HepG2 (cell line): Measurements from ENCODE around the gene AGPAT2. TPM values are rescaled to one million over a fixed set of nuclear protein-coding genes. Genes with fewer than 3 reads are reported as not detected.

Source experiments
- ARNT ChIP-seq: fragments of 450-650 bp; IDR thresholded peaks from 2 replicates; pipeline ENCODE4 v1.6.1; 2017
- BRD4 ChIP-seq: sonication (generic); formaldehyde crosslinking; IDR thresholded peaks from 2 replicates; pipeline ENCODE4 v1.4.0; 2020; ENCODE audit warnings: missing genetic modification reagents
- CBX1 ChIP-seq: IDR thresholded peaks from one replicate; pipeline ENCODE4 v1.6.1; 2016; ENCODE audit warnings: antibody characterized with exemption, low read depth
- DPF2 ChIP-seq: sonication (generic); formaldehyde crosslinking; IDR thresholded peaks from 2 replicates; pipeline ENCODE4 v1.4.0; 2020; ENCODE audit warnings: mild to moderate bottlenecking, low read depth, missing genetic modification reagents, borderline replicate concordance
- GZF1 ChIP-seq: sonication (generic); formaldehyde crosslinking; IDR thresholded peaks from 2 replicates; pipeline ENCODE4 v1.5.1; 2020; ENCODE audit warnings: mild to moderate bottlenecking, missing genetic modification reagents
- HOXA9 ChIP-seq: sonication (generic); formaldehyde crosslinking; IDR thresholded peaks from 2 replicates; pipeline ENCODE4 v1.8.1; 2022; ENCODE audit warnings: missing genetic modification reagents, mild to moderate bottlenecking, moderate library complexity, borderline replicate concordance
- NFKB2 ChIP-seq: sonication (generic); formaldehyde crosslinking; IDR thresholded peaks from 2 replicates; pipeline ENCODE4 v1.4.0; 2020; ENCODE audit warnings: missing genetic modification reagents, borderline replicate concordance
- NKX3-1 ChIP-seq: sonication (generic); formaldehyde crosslinking; IDR thresholded peaks from 2 replicates; pipeline ENCODE4 v1.5.0; 2020; ENCODE audit warnings: missing genetic modification reagents
- NR2F6 ChIP-seq, 2 experiments: IDR thresholded peaks; 2 replicates each; pipeline ENCODE4 v1.6.1; 2016; ENCODE audit warnings: antibody characterized with exemption in 1 of 2, mild to moderate bottlenecking in 1 of 2
- ONECUT2 ChIP-seq: sonication (generic); formaldehyde crosslinking; IDR thresholded peaks from 2 replicates; pipeline ENCODE4 v1.4.0; 2020; ENCODE audit warnings: missing genetic modification reagents
- RARA ChIP-seq: IDR thresholded peaks from 2 replicates; pipeline ENCODE4 v1.6.1; 2016; ENCODE audit warnings: missing genetic modification reagents, missing compliant biosample characterization
- SALL2 ChIP-seq: sonication (generic); formaldehyde crosslinking; IDR thresholded peaks from 2 replicates; pipeline ENCODE4 v1.8.1; 2023; ENCODE audit warnings: mild to moderate bottlenecking, missing genetic modification reagents, inconsistent platforms
- SMAD9 ChIP-seq: sonication (generic); formaldehyde crosslinking; IDR thresholded peaks from 2 replicates; pipeline ENCODE4 v1.5.1; 2020; ENCODE audit warnings: mild to moderate bottlenecking, missing genetic modification reagents
- TBL1XR1 ChIP-seq: fragments of 150-350 bp; IDR thresholded peaks from 2 replicates; pipeline ENCODE4 v1.6.1; 2014; ENCODE audit warnings: borderline replicate concordance, low read length; ENCODE audit not compliant: partially characterized antibody
- ZBTB21 ChIP-seq: sonication (generic); formaldehyde crosslinking; IDR thresholded peaks from 2 replicates; pipeline ENCODE4 v1.4.0; 2020; ENCODE audit warnings: missing genetic modification reagents
- ZNF530 ChIP-seq: sonication (generic); formaldehyde crosslinking; IDR thresholded peaks from 2 replicates; pipeline ENCODE4 v1.5.0; 2020; ENCODE audit warnings: low read depth, mild to moderate bottlenecking, missing genetic modification reagents
- ZNF652 ChIP-seq: IDR thresholded peaks from 2 replicates; pipeline ENCODE4 v1.6.1; 2016; ENCODE audit warnings: low read depth, borderline replicate concordance
- ZNF746 ChIP-seq: sonication (generic); formaldehyde crosslinking; IDR thresholded peaks from 2 replicates; pipeline ENCODE4 v1.8.0; 2022; ENCODE audit warnings: mild to moderate bottlenecking, missing genetic modification reagents
- ZNF883 ChIP-seq: sonication (generic); formaldehyde crosslinking; IDR thresholded peaks from 2 replicates; pipeline ENCODE4 v1.5.1; 2020; ENCODE audit warnings: mild to moderate bottlenecking, missing genetic modification reagents; ENCODE audit errors: not compliant biosample characterization
- polyA plus RNA-seq, 8 experiments: library from polyadenylated mRNA; depleted of rRNA in 3 of 8; stranded (reverse) in 7 of 8; unstranded in 1 of 8; fragments of >200 nt; fragmentation: Illumina TruSeq in 4 of 8; extraction: Trizol in 4 of 8; gene quantifications; 2 replicates each; pipeline versions ENCODE4 v1.2.1 to v1.2.3, GENCODE V29; 2011 to 2016; ENCODE audit warnings: low read depth in 4 of 8, missing spikeins in 1 of 8, mixed read lengths in 1 of 8; ENCODE audit not compliant: insufficient read depth in 1 of 8
- total RNA-seq, 5 experiments: library from RNA; depleted of rRNA; stranded (reverse); fragments of >200 nt; fragmentation: Illumina TruSeq; extraction: Trizol; gene quantifications; 2 replicates each; pipeline ENCODE4 v1.2.3, GENCODE V29; 2016; ENCODE audit warnings: low read depth in 1 of 5
- TF ChIP-seq, protein P1 (sequence below): sonication (generic); formaldehyde crosslinking; IDR thresholded peaks from 2 replicates; pipeline ENCODE4 v1.4.0; 2020; ENCODE audit warnings: missing genetic modification reagents
- TF ChIP-seq, protein P2 (sequence below): sonication (generic); formaldehyde crosslinking; IDR thresholded peaks from 2 replicates; pipeline ENCODE4 v1.5.0; 2020; ENCODE audit warnings: missing genetic modification reagents
- TF ChIP-seq, protein P3 (sequence below): sonication (generic); formaldehyde crosslinking; IDR thresholded peaks from 2 replicates; pipeline ENCODE4 v1.5.0; 2020; ENCODE audit warnings: mild to moderate bottlenecking, missing genetic modification reagents, borderline replicate concordance
- TF ChIP-seq, protein P4 (sequence below), 2 experiments: sonication (generic) in 1 of 2; formaldehyde crosslinking in 1 of 2; IDR thresholded peaks; 2 replicates each; pipeline versions ENCODE4 v1.5.1 to v1.6.1; 2011 to 2020; ENCODE audit warnings: borderline replicate concordance in 1 of 2, low read depth in 1 of 2, low read length in 1 of 2, mild to moderate bottlenecking in 1 of 2, missing genetic modification reagents in 1 of 2, moderate library complexity in 1 of 2

The AGPAT2 gene
- total and polyA plus RNA-seq, 2 of the 13 experiments (the other 11 are each of a cell fraction or from before 2014, with no cell fraction given) = 3.9 to 25.8 TPM

DNA sequence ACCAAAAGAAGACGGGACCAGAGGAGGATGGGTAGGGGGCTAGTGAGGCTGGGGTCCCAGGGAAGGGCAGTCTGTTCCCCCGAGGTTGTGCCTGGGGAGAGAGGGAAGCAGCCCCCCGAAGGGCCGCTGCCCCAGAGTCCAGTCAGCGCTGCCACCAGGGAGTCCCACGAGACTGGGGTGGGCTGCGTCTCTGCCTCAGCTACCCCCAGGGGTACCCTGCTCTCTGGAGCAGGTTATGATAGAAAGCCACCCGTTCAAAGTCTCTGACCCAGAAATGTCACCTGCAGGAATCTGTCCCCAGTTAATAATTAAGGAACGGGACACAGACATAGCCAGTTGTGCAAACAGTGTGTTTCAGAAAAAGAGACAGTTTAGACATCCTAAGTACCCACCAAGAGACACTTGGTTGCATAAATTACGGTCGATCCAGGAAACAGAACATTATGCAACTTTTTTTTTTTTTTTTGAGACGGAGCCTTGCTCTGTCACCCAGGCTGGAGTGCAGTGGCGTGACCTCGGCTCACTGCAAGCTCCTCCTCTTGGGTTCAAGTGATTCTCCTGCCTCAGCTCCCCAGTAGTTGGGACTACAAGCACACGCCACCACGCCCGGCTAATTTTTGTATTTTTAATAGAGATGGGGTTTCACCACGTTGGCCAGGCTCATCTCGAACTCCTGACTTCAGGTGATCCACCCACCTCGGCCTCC, 10.7 kb upstream of the AGPAT2 start (continued):
- TF ChIP-seq, protein P1, sequence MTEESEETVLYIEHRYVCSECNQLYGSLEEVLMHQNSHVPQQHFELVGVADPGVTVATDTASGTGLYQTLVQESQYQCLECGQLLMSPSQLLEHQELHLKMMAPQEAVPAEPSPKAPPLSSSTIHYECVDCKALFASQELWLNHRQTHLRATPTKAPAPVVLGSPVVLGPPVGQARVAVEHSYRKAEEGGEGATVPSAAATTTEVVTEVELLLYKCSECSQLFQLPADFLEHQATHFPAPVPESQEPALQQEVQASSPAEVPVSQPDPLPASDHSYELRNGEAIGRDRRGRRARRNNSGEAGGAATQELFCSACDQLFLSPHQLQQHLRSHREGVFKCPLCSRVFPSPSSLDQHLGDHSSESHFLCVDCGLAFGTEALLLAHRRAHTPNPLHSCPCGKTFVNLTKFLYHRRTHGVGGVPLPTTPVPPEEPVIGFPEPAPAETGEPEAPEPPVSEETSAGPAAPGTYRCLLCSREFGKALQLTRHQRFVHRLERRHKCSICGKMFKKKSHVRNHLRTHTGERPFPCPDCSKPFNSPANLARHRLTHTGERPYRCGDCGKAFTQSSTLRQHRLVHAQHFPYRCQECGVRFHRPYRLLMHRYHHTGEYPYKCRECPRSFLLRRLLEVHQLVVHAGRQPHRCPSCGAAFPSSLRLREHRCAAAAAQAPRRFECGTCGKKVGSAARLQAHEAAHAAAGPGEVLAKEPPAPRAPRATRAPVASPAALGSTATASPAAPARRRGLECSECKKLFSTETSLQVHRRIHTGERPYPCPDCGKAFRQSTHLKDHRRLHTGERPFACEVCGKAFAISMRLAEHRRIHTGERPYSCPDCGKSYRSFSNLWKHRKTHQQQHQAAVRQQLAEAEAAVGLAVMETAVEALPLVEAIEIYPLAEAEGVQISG = 0 out of 2 replicates have a peak, but pooled peaks have one; percentile 29
- TF ChIP-seq NFKB2 (CRISPR knock-in tag) (no peak), HOXA9 (no peak), RARA (CRISPR knock-in tag) (peak; percentile 96), SMAD9 (CRISPR knock-in tag) (no peak), ZNF746 (CRISPR knock-in tag) (no peak; the same call in 1 of the 2 replicates), ARNT (no peak), GZF1 (CRISPR knock-in tag) (no peak), ONECUT2 (peak; percentile 72; the same call in 1 of the 2 replicates), TBL1XR1 (peak; percentile 71), ZNF883 (CRISPR knock-in tag) (no peak), NKX3-1 (CRISPR knock-in tag) (peak; percentile 70), CBX1 (no peak), NR2F6 (IDR thresholded peaks at IDR 0.05) (peak; percentile 90), NR2F6 (CRISPR knock-in tag; IDR thresholded peaks at IDR 0.05) (peak; percentile 85), ZNF652 (no peak), SALL2 (CRISPR knock-in tag) (no peak), BRD4 (no peak), ZNF530 (CRISPR knock-in tag) (no peak), ZBTB21 (CRISPR knock-in tag) (no peak), DPF2 (CRISPR knock-in tag) (peak; percentile 35; the same call in 1 of the 2 replicates)
- TF ChIP-seq, protein P2, sequence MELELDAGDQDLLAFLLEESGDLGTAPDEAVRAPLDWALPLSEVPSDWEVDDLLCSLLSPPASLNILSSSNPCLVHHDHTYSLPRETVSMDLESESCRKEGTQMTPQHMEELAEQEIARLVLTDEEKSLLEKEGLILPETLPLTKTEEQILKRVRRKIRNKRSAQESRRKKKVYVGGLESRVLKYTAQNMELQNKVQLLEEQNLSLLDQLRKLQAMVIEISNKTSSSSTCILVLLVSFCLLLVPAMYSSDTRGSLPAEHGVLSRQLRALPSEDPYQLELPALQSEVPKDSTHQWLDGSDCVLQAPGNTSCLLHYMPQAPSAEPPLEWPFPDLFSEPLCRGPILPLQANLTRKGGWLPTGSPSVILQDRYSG = no peak
- TF ChIP-seq, protein P3, sequence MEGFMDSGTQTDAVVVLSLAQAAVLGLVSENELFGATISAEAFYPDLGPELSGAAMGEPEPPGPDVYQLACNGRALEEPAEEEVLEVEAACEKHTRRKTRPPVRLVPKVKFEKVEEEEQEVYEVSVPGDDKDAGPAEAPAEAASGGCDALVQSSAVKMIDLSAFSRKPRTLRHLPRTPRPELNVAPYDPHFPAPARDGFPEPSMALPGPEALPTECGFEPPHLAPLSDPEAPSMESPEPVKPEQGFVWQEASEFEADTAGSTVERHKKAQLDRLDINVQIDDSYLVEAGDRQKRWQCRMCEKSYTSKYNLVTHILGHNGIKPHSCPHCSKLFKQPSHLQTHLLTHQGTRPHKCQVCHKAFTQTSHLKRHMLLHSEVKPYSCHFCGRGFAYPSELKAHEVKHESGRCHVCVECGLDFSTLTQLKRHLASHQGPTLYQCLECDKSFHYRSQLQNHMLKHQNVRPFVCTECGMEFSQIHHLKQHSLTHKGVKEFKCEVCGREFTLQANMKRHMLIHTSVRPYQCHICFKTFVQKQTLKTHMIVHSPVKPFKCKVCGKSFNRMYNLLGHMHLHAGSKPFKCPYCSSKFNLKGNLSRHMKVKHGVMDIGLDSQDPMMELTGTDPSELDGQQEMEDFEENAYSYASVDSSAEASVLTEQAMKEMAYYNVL (CRISPR knock-in tag) = no peak
- TF ChIP-seq, protein P4, sequence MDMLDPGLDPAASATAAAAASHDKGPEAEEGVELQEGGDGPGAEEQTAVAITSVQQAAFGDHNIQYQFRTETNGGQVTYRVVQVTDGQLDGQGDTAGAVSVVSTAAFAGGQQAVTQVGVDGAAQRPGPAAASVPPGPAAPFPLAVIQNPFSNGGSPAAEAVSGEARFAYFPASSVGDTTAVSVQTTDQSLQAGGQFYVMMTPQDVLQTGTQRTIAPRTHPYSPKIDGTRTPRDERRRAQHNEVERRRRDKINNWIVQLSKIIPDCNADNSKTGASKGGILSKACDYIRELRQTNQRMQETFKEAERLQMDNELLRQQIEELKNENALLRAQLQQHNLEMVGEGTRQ (IDR thresholded peaks at IDR 0.05; ENCODE audit: low read depth, low read length) = no peak
- TF ChIP-seq, protein P4 (CRISPR knock-in tag; IDR thresholded peaks at IDR 0.05; ENCODE audit: borderline replicate concordance) = no peak
